ENCODE results near the gene PLA2G6.

DNA sequence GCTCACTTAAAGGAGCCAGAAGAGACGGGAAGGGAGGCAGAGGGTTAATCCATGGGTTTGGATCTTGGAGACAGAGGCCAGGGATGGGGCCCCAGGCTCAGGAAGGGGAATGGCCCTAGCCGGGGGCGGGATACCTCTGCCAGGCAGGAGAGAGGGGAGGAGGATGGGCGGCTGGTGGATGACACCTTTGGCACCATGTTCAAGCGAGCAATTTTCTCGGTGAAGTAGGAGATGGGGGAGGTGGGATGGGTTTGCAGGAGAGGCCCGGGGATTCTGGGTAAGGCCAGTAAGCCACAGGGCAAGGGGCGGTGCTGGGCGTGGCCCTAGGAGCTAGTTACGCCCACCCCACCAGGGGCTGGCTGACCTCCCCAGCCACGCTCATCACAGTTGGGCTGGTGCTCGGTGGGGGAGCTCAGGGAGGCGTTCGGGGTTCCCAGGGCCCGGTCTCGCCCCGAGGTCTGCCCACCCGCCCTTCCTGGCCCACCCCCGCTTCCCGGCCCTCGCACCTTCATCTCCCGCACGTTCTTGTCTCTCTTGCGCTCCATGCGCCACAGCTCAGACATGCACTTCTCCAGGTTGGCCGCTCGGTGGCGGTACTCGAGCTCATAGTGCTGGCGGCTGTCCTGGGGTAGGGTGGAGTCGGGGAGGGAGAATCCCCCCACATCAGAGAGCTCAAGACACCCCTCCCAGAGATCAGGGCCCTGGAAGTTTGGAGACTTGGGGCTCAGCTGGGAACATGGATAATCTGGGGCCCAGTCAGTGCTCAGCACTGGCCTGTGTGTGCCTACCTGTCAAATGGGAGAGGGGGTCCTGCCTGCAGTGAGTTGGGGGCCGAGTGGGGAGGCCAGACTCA is 83.8 kb downstream of the PLA2G6 start:
- peak in 2 of 6 experiments; percentile 15 to 28 for TF ChIP-seq CTCF (IDR thresholded peaks at IDR 0.05)
- no peak for TF ChIP-seq POLR2A (IDR thresholded peaks at IDR 0.05)

All from adrenal gland (tissue), 5 donors.